Activated CD4-positive, alpha-beta T cell treated with anti-CD3 and anti-CD28 coated beads, Interleukin-2, amount 50 U/mL, for 4 hours (primary cell): ENCODE data around the gene MPDU1.

ENCODE experiments used
- DNase-seq, 2 experiments: peaks; one replicate each; pipeline ENCODE4 v3.0.0-alpha.2; 2020

The MPDU1 gene

GRCh38 chr17:7561028-7561575 is 22.6 kb upstream of the MPDU1 start:
- DNase-seq: peak; percentile 80 to 83

GRCh38 chr17:7561589-7562207 is 22.0 kb upstream of the MPDU1 start, which contains the start of gene SENP3:
Gene SENP3 (plus strand): TSS chr17:7561919. CDS start chr17:7563077, 1,158 bp downstream.
- peak; percentile 82 to 86 for DNase-seq

- DNase-seq: no peak
Observed at GRCh38 chr17:7562208-7562605, 21.4 kb upstream of the MPDU1 start.

GRCh38 chr17:7563115-7563869 is 20.4 kb upstream of the MPDU1 start:
- DNase-seq: no peak

GRCh38 chr17:7569571-7569970 is 14.1 kb upstream of the MPDU1 start:
- DNase-seq: no peak

GRCh38 chr17:7570351-7570750 is 13.3 kb upstream of the MPDU1 start:
- no peak for DNase-seq

- no peak for DNase-seq
Observed at GRCh38 chr17:7572338-7572587, 11.4 kb upstream of the MPDU1 start.

GRCh38 chr17:7572588-7573323 is 10.9 kb upstream of the MPDU1 start:
- peak; percentile 99 to 100 for DNase-seq

GRCh38 chr17:7573324-7574080 is 10.2 kb upstream of the MPDU1 start:
- peak; percentile 90 to 91 for DNase-seq

GRCh38 chr17:7574176-7574953 is 9.3 kb upstream of the MPDU1 start:
- DNase-seq: no peak

GRCh38 chr17:7575481-7575883 is 8.2 kb upstream of the MPDU1 start:
- no peak for DNase-seq

- no peak for DNase-seq
Observed at GRCh38 chr17:7575959-7576358, 7.7 kb upstream of the MPDU1 start.

- no peak for DNase-seq
Observed at GRCh38 chr17:7576432-7576937, 7.2 kb upstream of the MPDU1 start.

GRCh38 chr17:7577327-7578199 is 6.1 kb upstream of the MPDU1 start:
- no peak for DNase-seq

- peak; percentile 61 to 67 for DNase-seq
Observed at GRCh38 chr17:7579001-7579833, 4.4 kb upstream of the MPDU1 start, which contains the start of gene CD68. Gene CD68 (plus strand): TSS chr17:7579638. CDS start chr17:7579678, 40 bp downstream.

GRCh38 chr17:7579834-7580603 is 3.6 kb upstream of the MPDU1 start:
- DNase-seq: peak in 1 of 2 experiments; percentile 30

GRCh38 chr17:7580604-7581575 is 2.8 kb upstream of the MPDU1 start:
- no peak for DNase-seq
